GM21447 (cell line): ENCODE data around the gene GALNT12.

Source experiments
- ATAC-seq: cut with Tn5 transposase; IDR thresholded peaks from one replicate; pipeline ENCODE4 v1.9.1; 2021; ENCODE audit not compliant: unreplicated experiment

GALNT12 gene

GRCh38 chr9:98781588-98782383, 25.7 kb upstream of the GALNT12 start:
- no peak for ATAC-seq

DNA sequence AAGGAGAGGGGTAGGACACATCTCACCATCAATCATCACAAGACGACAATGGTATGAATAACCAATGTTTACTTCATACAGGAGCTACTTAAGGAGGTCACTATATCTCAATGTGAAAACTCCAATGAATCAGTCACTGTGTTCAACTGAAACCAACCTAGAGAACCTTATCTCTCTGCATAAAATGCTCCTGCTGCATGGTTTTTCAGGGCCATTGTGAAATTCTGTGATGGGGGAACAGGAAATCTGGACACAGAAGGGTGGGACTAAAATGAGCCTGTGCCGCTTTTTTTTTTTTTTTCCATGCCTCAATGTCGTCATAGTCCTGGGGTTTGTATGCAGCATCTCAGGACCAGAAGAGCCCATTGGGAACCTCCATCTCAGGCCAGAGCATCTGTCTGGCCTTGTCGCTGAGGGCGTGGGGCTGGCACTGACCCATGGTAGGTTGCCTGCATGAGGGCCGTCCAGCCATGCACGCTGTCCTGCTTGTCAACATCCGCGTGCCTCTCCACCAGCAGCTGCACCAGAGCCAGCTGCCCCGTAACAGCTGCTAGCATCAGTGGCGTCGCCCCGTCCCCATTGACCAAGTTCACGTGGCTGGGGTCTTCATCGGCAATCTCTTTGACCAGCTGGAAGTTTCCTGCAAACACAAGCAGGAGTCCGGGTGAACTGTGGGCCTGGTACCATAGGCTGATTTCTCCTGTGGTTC, 23.8 kb upstream of the GALNT12 start:
- no peak for ATAC-seq

DNA sequence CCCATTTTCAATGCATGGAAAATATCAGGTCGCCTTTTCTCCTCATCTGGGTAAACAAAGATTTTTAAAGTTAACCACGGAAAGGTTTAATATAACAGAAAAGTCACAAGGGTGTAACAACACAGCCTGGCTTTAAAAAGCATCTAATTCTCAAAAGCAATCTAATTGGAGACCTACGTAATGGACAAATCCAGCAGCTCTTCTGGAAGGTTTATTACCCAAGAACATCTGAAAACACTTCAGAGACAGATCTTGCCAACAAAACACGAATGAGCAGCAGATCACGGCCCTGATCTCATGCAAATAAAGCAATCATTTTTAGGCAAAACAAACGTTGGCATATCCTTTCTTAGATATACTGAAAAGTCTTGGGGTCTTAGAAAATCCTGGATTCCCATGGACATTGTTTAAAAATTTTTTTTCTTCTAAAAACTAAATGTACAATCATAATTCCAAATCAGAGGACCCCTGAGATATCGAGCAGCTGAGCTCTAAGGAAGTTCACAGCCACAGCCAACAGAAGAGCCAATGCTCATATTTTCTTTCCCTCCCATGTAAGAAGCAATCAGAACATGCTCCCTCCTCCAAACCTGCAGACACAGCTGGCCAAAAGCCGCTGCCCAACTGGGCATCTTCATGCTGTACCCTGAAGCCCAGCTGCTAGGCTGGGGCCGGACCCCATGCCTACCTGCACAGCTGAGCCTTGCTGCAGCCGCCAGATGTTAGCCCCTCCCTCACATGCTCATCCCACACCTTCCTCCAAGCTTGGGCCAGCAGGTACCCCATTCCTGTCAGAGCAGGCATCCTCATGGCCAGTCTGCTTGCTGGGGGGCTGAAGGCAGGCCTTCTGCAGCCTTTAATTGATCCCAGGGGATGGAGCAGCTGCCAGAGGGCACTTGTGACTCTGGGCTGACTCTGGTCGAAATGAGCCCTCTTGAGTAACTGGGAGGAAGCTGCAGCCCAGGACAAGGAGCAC, 22.4 kb upstream of the GALNT12 start:
- no peak for ATAC-seq

- no peak for ATAC-seq
These were observed 20.5 kb upstream of the GALNT12 start for GRCh38 chr9:98786750-98787510.

DNA sequence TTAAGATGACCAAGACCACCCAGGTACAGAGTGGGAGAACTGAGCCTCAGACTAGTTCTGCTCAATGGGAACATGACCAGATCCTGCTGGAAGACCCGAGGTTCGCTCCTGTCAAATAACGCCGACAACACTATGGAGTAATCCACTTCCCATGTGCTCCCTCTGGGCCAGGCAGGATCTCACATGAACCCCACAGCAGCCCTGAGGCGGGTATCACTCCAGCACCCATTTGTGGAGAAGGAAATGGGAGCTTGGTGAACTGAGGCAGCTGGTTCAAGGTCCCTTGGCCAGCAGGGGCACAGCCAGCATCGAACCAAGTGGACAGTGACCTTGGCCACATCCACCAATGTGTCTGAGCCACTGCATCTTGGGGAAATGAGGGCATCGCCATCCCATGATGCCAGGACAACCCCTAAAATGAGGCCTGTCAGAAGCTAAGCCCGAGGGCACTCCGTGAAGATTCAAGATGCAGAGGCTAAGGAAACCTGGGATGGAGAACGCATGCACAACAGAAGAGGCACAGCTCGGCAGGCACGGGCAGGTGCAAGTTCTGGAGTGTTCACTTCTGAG, 19.6 kb upstream of the GALNT12 start:
- ATAC-seq, result no peak

GRCh38 chr9:98789483-98790133, 17.9 kb upstream of the GALNT12 start:
- no peak for ATAC-seq

DNA sequence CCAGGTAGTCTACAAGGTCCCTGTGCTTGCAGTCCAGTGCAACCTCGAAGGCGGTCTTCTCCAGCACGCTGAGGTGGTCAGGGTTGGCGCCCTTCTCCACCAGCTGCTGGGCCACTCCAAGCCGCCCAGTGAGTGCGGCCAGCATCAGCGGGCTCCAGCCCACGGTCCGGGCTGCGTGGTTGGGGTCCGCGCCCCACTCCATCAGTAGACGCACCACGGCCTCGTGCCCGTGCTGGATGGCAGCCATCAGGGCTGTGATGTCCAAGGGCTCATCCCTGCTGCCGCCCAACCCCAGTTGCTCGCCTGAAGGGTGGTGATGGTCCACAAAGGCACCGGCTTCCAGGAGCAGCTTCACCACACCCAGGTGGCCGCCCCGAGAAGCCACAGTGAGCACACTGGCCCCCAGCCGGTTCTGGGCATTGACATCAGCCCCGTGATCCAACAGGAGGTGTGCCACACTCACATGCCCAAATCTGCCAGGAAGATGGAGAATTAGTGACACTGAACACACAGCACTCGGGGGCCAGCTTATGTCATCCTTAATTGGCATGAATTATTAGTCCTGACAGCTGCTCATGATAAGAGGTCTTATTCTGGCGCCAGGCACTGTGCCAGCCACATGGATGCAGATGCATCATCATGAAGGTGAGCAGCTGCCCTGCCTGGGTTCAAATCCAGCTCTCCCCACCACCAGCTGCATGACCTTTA, 17.2 kb upstream of the GALNT12 start:
- no peak for ATAC-seq

DNA sequence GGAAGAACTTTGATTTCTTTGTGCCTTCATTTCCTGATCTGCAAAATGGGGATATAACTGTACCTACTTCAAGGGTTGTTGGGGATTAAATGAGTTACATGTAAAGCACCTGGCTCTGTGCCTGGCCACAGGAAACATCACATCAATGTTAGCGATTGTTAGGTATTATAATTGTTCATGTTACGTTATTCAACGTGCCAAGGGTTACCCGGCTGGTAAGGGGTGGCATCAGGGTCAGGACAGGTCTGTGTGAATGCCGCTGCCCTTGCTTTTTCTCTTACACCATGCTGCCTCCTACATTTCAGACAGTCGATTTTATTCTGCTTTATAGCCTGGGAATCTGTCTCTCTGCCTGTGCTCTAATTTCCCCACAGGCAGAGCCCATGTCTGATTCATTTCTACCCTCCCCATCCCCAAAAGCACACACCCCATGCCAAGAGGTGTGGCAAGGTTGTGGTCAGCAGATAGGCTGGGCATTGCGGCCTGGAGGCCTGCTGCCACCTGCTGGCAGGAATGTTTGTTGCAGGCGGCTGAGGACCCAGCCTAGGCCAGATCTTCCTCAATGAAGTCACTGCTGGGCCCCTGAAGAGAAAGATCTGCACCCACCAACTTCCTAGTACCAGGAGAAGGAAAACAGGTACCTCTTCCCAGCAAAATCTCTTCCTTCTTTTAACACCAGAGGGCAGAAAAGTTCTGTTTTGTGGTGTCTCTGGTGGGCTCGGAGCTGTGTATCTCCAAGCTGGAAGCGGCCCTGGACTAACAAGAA, 16.4 kb upstream of the GALNT12 start:
- no peak for ATAC-seq

GRCh38 chr9:98791608-98792490, 15.6 kb upstream of the GALNT12 start:
- ATAC-seq, result no peak

- ATAC-seq, result no peak
These were observed 14.4 kb upstream of the GALNT12 start for GRCh38 chr9:98793031-98793430.

DNA sequence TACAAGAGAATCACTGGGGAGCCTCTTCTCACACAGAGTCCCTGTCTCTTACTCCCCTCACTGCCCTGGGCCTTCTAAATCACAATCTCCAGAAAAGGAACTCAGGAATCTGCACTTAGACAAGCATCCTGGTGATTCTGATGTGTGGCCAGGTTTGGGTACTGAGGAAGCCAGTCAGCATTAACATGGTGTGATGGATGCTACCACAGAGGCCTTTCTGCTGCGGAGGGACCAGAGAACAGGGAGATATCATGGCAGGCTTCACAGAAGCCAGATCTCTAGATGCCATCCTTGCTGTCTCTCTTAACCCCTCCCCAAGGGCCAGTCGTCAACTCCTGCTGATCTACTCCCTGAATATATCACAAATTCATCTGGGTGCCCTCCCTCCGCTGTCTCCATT, 12.7 kb upstream of the GALNT12 start:
- no peak for ATAC-seq

DNA sequence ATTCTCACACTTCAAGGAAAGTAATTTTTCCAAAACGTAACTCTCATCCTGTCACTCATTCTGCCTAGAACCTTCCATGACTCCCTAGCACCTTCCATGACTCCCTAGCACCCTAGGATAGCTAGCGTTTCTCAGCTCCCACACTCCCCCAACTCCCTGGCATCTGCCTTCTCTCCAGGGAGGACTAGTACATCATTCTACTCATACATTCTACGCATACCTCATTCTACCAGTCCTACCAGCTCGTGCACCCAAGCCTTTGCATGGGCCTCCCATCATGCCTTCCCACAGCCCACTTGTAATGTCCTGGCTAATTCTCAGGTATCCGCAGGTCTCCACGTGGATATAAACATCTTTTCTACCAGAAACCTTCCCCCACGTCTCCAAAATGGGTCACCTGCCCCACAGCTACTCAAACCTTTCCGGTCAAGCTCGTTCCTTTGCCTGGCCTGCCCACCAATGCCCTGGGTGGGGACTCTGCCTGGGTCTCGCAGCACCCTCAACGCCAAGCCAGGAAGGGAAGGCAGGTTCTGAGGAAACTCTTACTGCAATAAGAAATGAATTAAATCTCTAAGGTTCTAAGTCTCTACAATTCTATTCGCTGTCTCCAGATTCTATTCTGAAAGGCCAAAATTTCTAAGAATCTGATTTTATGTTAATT, 12.0 kb upstream of the GALNT12 start:
- no peak for ATAC-seq

DNA sequence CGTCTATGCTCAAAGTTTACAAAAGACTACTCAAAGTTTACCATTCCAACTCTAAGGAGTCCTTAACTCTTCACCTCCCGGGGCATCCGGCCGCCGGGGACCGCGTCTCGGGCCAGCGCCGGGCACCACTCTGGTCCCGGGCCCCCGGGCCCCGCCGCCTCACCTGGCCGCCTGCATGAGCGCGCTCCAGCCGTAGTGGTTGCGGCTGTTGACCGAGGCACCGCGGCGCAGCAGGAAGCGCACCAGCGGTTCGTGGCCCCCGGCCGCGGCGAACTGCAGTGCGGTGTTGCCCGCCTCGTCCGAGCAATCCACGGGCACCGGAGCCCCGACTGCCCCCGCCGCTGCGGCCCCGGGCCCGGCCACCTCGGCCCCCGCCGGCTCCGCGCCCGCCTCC, 11.5 kb upstream of the GALNT12 start:
- peak; percentile 30 for ATAC-seq

- peak; percentile 75 for ATAC-seq
These were observed 10.9 kb upstream of the GALNT12 start, which contains the start of gene ANKS6 for GRCh38 chr9:98796364-98797101. Gene ANKS6 (minus strand): TSS chr9:98796555. CDS start chr9:98796491, 64 bp downstream.

DNA sequence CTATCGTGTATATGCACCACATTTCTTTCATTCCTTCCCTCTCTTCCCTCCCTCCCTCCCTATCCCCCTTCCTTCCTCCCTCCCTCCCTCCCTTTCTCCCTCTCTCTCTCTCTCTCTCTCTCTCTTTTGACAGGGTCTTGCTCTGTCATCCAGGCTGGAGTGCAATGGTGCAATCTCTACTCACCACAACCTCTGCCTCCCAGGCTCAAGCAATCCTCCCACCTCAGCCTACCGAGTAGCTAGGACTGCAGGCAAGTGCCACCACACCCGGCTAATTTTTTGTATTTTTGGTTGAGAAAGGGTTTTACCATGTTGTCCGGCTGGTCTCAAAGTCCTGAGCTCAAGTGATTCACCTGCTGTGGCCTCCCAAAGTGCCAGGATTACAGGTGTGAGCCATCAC, 10.0 kb upstream of the GALNT12 start:
- ATAC-seq, result no peak

DNA sequence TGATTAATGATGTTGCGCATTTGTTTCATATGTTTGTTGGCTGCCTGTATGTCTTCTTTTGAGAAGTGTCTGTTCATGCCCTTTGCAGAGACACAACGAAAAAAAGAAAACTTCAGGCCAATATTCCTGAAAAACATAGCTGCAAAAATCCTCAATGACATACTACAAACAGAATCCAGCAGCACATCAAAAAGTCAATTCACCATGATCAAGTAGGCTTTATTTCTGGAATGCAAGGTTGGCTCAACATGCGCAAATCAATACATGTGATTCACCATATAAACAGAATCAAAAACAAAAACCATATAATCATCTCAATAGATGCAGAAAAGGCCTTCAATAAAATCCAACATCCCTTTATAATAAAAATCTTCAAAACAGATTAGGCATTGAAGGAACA, 9.2 kb upstream of the GALNT12 start:
- no peak for ATAC-seq
